IMR-90 (cell line): ENCODE measurements around the gene SCN1B. TPM values are rescaled to one million over a fixed set of nuclear protein-coding genes. Genes with fewer than 3 reads are reported as not detected.

Experiments used
- ATAC-seq: fragments of 200-7000 bp; cut with Tn5 transposase; 2 replicates; pipeline ENCODE4 v1.9.1; 2020; ENCODE audit warnings: low read depth, mild to moderate bottlenecking, moderate library complexity
- BruUV-seq: library from RNA; stranded (reverse); fragments of 400-500 nt; replicated peaks from 2 replicates; lab custom pipeline; 2021; lab: Mats Ljungman, UMichigan
- CTCF ChIA-PET: fragments of 300-600 bp; formaldehyde crosslinking; extraction: SDS; loops from one replicate; lab custom pipeline; 2021; ENCODE audit warnings: antibody characterized with exemption; lab: Yijun Ruan, JAX
- POLR2A ChIA-PET: fragments of 300-600 bp; sonication (Branson Sonifier 250); formaldehyde crosslinking; loops from one replicate; lab custom pipeline; 2022; ENCODE audit warnings: antibody characterized with exemption; ENCODE audit not compliant: unreplicated experiment; lab: Charles Lee
- DNase-seq: peaks from one replicate; pipeline ENCODE4 v3.0.0; 2013
- H2AFZ ChIP-seq: replicated peaks from 2 replicates; pipeline ENCODE3; 2013; ENCODE audit warnings: low read length, mild to moderate bottlenecking; ENCODE audit not compliant: poor library complexity
- H2AK5ac ChIP-seq: 2 replicates; pipeline ENCODE4 v1.6.1; 2013; ENCODE audit warnings: low read depth, low read length, inconsistent platforms
- H2AK9ac ChIP-seq: replicated peaks from 2 replicates; pipeline ENCODE3; 2013; ENCODE audit warnings: mild to moderate bottlenecking, low read depth, low read length, moderate library complexity; ENCODE audit not compliant: poor library complexity
- H2BK120ac ChIP-seq: 2 replicates; pipeline ENCODE4 v1.6.1; 2013; ENCODE audit warnings: low read depth, low read length, inconsistent platforms
- H2BK15ac ChIP-seq: 3 replicates; pipeline ENCODE4 v1.6.1; 2013; ENCODE audit warnings: low read depth, low read length, inconsistent platforms
- H2BK20ac ChIP-seq: 2 replicates; pipeline ENCODE4 v1.6.1; 2013; ENCODE audit warnings: low read depth, mild to moderate bottlenecking, inconsistent platforms, low read length, moderate library complexity
- H2BK5ac ChIP-seq: 2 replicates; pipeline ENCODE4 v1.6.1; 2013; ENCODE audit warnings: mild to moderate bottlenecking, low read depth, low read length, inconsistent platforms; ENCODE audit not compliant: poor library complexity, severe bottlenecking
- H3K14ac ChIP-seq: replicated peaks from 2 replicates; pipeline ENCODE4 v1.6.1; 2013; ENCODE audit warnings: low read depth, low read length, inconsistent platforms
- H3K18ac ChIP-seq: 2 replicates; pipeline ENCODE4 v1.6.1; 2013; ENCODE audit warnings: low read depth, low read length, control low read depth
- H3K23ac ChIP-seq: 2 replicates; pipeline ENCODE4 v1.6.1; 2013; ENCODE audit warnings: low read depth, low read length, inconsistent platforms
- H3K27ac ChIP-seq: 2 replicates; pipeline ENCODE4 v1.5.1; 2013; ENCODE audit warnings: mild to moderate bottlenecking, control low read depth, low read length; ENCODE audit not compliant: insufficient read depth
- H3K27me3 ChIP-seq: 2 replicates; pipeline ENCODE4 v1.6.1; 2013; ENCODE audit warnings: low read length; ENCODE audit not compliant: control insufficient read depth, insufficient read depth
- H3K36me3 ChIP-seq: 2 replicates; pipeline ENCODE4 v1.6.1; 2013; ENCODE audit warnings: low read length, mixed read lengths; ENCODE audit not compliant: control insufficient read depth, insufficient read depth
- H3K4ac ChIP-seq: 2 replicates; pipeline ENCODE4 v1.6.1; 2013; ENCODE audit warnings: low read depth, low read length, inconsistent platforms
- H3K4me1 ChIP-seq: 2 replicates; pipeline ENCODE4 v1.6.1; 2013; ENCODE audit warnings: low read length, mixed read lengths; ENCODE audit not compliant: control insufficient read depth, insufficient read depth
- H3K4me2 ChIP-seq: 2 replicates; pipeline ENCODE4 v1.6.1; 2013; ENCODE audit warnings: low read depth, mild to moderate bottlenecking, control low read depth, low read length, moderate library complexity
- H3K4me3 ChIP-seq: 2 replicates; pipeline ENCODE4 v1.5.1; 2013; ENCODE audit warnings: low read depth, mild to moderate bottlenecking, control low read depth, low read length, moderate library complexity; ENCODE audit not compliant: insufficient read depth
- H3K56ac ChIP-seq: 2 replicates; pipeline ENCODE4 v1.6.1; 2013; ENCODE audit warnings: low read length, inconsistent platforms; ENCODE audit not compliant: insufficient read depth; ENCODE audit errors: extremely low read depth
- H3K79me1 ChIP-seq, 2 experiments: 2 replicates each; pipeline ENCODE4 v1.6.1; 2013; ENCODE audit warnings: low read length in 2 of 2, inconsistent platforms in 1 of 2, low read depth in 1 of 2
- H3K9ac ChIP-seq: 2 replicates; pipeline ENCODE4 v1.6.1; 2013; ENCODE audit warnings: low read depth, low read length, control low read depth
- H3K9me1 ChIP-seq: 2 replicates; pipeline ENCODE4 v1.6.1; 2013; ENCODE audit warnings: low read length, inconsistent platforms; ENCODE audit not compliant: insufficient read depth
- H3K9me3 ChIP-seq: 2 replicates; pipeline ENCODE4 v1.6.1; 2013; ENCODE audit warnings: low read length; ENCODE audit not compliant: control insufficient read depth, insufficient read depth
- H4K20me1 ChIP-seq: 2 replicates; pipeline ENCODE4 v1.6.1; 2013; ENCODE audit warnings: low read length, inconsistent platforms; ENCODE audit not compliant: insufficient read depth
- H4K5ac ChIP-seq: 2 replicates; pipeline ENCODE4 v1.6.1; 2013; ENCODE audit warnings: mild to moderate bottlenecking, low read depth, low read length, control low read depth
- H4K8ac ChIP-seq, 2 experiments: 2 replicates each; pipeline ENCODE4 v1.6.1; 2013; ENCODE audit warnings: low read depth in 2 of 2, low read length in 2 of 2, control low read depth in 1 of 2, inconsistent platforms in 1 of 2
- H4K91ac ChIP-seq: 2 replicates; pipeline ENCODE4 v1.6.1; 2013; ENCODE audit warnings: low read depth, low read length, inconsistent platforms; ENCODE audit not compliant: insufficient read depth
- BHLHE40 ChIP-seq: fragments of 150-350 bp; IDR thresholded peaks from 2 replicates; pipeline ENCODE4 v1.6.1; 2016; ENCODE audit warnings: mild to moderate bottlenecking, low read depth, low read length
- CEBPB ChIP-seq: IDR thresholded peaks from 2 replicates; pipeline ENCODE4 v1.6.1; 2012; ENCODE audit warnings: low read depth, low read length, improper control_type of control experiment
- CHD1 ChIP-seq: IDR thresholded peaks from 2 replicates; pipeline ENCODE4 v1.6.1; 2012; ENCODE audit warnings: low read depth, low read length, improper control_type of control experiment
- FOS ChIP-seq: fragments of 150-350 bp; IDR thresholded peaks from 2 replicates; pipeline ENCODE4 v1.6.1; 2016; ENCODE audit warnings: low read depth, low read length
- MAFK ChIP-seq: IDR thresholded peaks from 2 replicates; pipeline ENCODE4 v1.6.1; 2012; ENCODE audit warnings: low read depth, low read length, improper control_type of control experiment
- NFE2L2 ChIP-seq: fragments of 150-350 bp; IDR thresholded peaks from 2 replicates; pipeline ENCODE4 v1.6.1; 2016; ENCODE audit warnings: low read depth, mild to moderate bottlenecking, low read length
- WGBS, 2 experiments: methylation state at CpG; one replicate each; pipeline versions ENCODE4 v1.1.5 to v1.1.7; 2013; ENCODE audit warnings: missing lambda C conversion rate in 2 of 2; ENCODE audit not compliant: insufficient read length in 1 of 2; ENCODE audit errors: extremely low coverage in 2 of 2; 5-methylcytosine and 5-hydroxymethylcytosine counted together
- dilution Hi-C: fragments of 300-500 bp; cut with HindIII; formaldehyde crosslinking; loops from one replicate; pipeline ENCODE4 v1.14.3; 2018; ENCODE audit warnings: low sequenced_read_pairs; ENCODE audit not compliant: unreplicated experiment
- in situ Hi-C: fragments of 300-500 bp; cut with MboI; formaldehyde crosslinking; loops from 3 replicates; pipeline ENCODE4 v1.14.3; 2019; ENCODE audit warnings: low sequenced_read_pairs, inconsistent platforms, mixed read lengths
- intact Hi-C: fragments of 100-400 bp; cut with micrococcal nuclease; formaldehyde crosslinking; loops from 2 replicates; pipeline ENCODE4 v1.10.0; 2022
- polyA plus RNA-seq, 3 experiments: library from polyadenylated mRNA; depleted of rRNA; stranded (reverse); fragments of >200 nt; gene quantifications; 2 replicates each; pipeline ENCODE4 v1.2.3, GENCODE V29; 2012; ENCODE audit warnings: low replicate concordance in 1 of 3
- total RNA-seq: library from RNA; depleted of rRNA; stranded (reverse); fragments of >200 nt; gene quantifications from 2 replicates; pipeline ENCODE4 v1.2.3, GENCODE V29; 2012

Gene SCN1B
- total and polyA plus RNA-seq, 2 of the 4 experiments (the other 2 are of a cell fraction) = 2.0 to 9.6 TPM

DNA sequence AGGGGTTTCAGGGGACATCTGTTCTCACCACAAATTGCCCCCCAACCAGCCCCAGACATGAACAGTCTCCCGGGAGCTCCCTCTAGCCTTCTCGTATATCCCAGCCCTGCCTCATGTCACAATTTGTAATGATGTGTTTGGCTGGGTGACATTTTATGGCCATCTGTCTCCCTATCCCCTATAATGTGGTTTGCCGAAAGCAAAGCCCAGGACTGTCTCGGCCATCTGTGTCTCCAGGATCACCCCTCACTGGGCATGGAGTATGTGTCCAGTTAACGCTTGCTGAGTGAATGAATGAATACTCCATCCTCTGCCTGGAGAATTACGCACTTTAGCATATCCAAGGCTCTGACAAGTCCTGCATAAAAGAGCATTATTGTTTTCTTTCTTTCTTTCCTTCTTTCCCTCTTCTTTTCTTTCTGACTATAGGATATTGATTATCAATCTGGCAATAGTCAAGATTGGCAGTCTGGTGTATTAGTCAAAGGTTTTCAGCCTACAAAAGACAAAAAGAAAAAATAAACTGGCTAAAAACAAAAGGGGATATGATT, 26.3 kb downstream of the SCN1B start:
- H2BK20ac ChIP-seq = no peak overlapping the region

More for the DNA sequence above, 26.3 kb downstream of the SCN1B start:
- in situ Hi-C loops (no loop called here), dilution Hi-C loops (no loop called here), intact Hi-C loops (no loop called here)
- Histone ChIP-seq H2AK9ac (no peak overlapping the region), H3K23ac (no peak overlapping the region), H2BK120ac (no peak overlapping the region), H2AFZ (no peak overlapping the region), H3K4ac (no peak overlapping the region), H3K4me2 (no peak overlapping the region), H3K9ac (no peak overlapping the region), H2BK15ac (no peak overlapping the region), H2BK5ac (no peak overlapping the region), H3K18ac (no peak overlapping the region), H2AK5ac (no peak overlapping the region), H3K27me3 (peaks cover 25% of the 10 kb centered on the region), H3K4me1 (no peaks in the 10 kb centered on the region), H4K5ac (no peak overlapping the region), H3K9me3 (no peaks in the 10 kb centered on the region), H4K91ac (no peak overlapping the region), H4K20me1 (no peaks in the 10 kb centered on the region), H4K8ac (no peak overlapping the region), H3K79me1 (no peaks in the 10 kb centered on the region), H3K56ac (no peak overlapping the region), H3K4me3 (no peak overlapping the region), H3K14ac (no peak overlapping the region), H3K27ac (no peak overlapping the region), H3K36me3 (no peaks in the 10 kb centered on the region), H3K9me1 (no peaks in the 10 kb centered on the region)
- ATAC-seq (no peak), DNase-seq (no peak)
- WGBS, 2 experiments = no CpG with 5 or more reads among the region's 6 CpGs
- TF ChIP-seq CHD1 = no peak
- TF ChIP-seq NFE2L2 = no peak
- TF ChIP-seq CEBPB = no peak
- no peak for TF ChIP-seq FOS
- TF ChIP-seq BHLHE40 = no peak
- TF ChIP-seq MAFK = no peak
- no TSS peak for BruUV-seq
- ChIA-PET CTCF (interaction anchor here (1.6 kb wide), 1 partner anchor 12 kb away, joined by 3 read pairs; no protein-coding TSS in a partner anchor), POLR2A (no interaction called here)
